ENCODE measurements around the gene CCDC138.

CCDC138 gene

GRCh38 chr2:108905906-108906305 lies 119.3 kb downstream of the CCDC138 start:
- TF ChIP-seq ZNF565 (CRISPR knock-in tag; conservative IDR thresholded peaks at IDR 0.05; ENCODE audit: low read depth) (no peak), TOX (CRISPR knock-in tag; IDR thresholded peaks at IDR 0.05; ENCODE audit: borderline replicate concordance) (no peak), TSHZ2 (CRISPR knock-in tag; IDR thresholded peaks at IDR 0.05) (no peak)
- ATAC-seq: no peak

GRCh38 chr2:108906403-108907077 lies 120.0 kb downstream of the CCDC138 start:
- ATAC-seq: no peak
- TF ChIP-seq TOX (CRISPR knock-in tag; IDR thresholded peaks at IDR 0.05; ENCODE audit: borderline replicate concordance) (no peak), ISL1 (CRISPR knock-in tag; IDR thresholded peaks at IDR 0.05) (no peak), CREB5 (CRISPR knock-in tag; IDR thresholded peaks at IDR 0.05; ENCODE audit: low read depth) (no peak), ZNF70 (CRISPR knock-in tag; IDR thresholded peaks at IDR 0.05) (no peak), TCF4 (CRISPR knock-in tag; IDR thresholded peaks at IDR 0.05; ENCODE audit: borderline replicate concordance) (no peak), SNAI2 (CRISPR knock-in tag; IDR thresholded peaks at IDR 0.05) (no peak), ARNTL (CRISPR knock-in tag; IDR thresholded peaks at IDR 0.05; ENCODE audit: borderline replicate concordance, low read depth) (no peak), CSRNP3 (CRISPR knock-in tag; IDR thresholded peaks at IDR 0.05) (no peak), ZFP30 (CRISPR knock-in tag; IDR thresholded peaks at IDR 0.05) (no peak)

GRCh38 chr2:108907822-108908712 lies 121.5 kb downstream of the CCDC138 start:
- TF ChIP-seq ISL1 (CRISPR knock-in tag; IDR thresholded peaks at IDR 0.05) (no peak), ZNF565 (CRISPR knock-in tag; conservative IDR thresholded peaks at IDR 0.05; ENCODE audit: low read depth) (no peak), TSHZ2 (CRISPR knock-in tag; IDR thresholded peaks at IDR 0.05) (no peak), CSRNP3 (CRISPR knock-in tag; IDR thresholded peaks at IDR 0.05) (no peak), ARNTL (CRISPR knock-in tag; IDR thresholded peaks at IDR 0.05; ENCODE audit: borderline replicate concordance, low read depth) (no peak), ZFP30 (CRISPR knock-in tag; IDR thresholded peaks at IDR 0.05) (no peak), CSDC2 (CRISPR knock-in tag; IDR thresholded peaks at IDR 0.05) (no peak), CREB5 (CRISPR knock-in tag; IDR thresholded peaks at IDR 0.05; ENCODE audit: low read depth) (no peak)
- no peak for ATAC-seq

All from SK-N-SH treated with all-trans-retinoic acid at 6 μM for 48 hours (cell line).